Neural crest cell (in vitro differentiated cells): Measurements from ENCODE around the gene SPRR4. TPM values are rescaled to one million over a fixed set of nuclear protein-coding genes. Genes with fewer than 3 reads are reported as not detected.

ENCODE experiments used
- DNase-seq: peaks from one replicate; pipeline ENCODE4 v3.0.0; 2021; ENCODE audit warnings: low read depth, mixed read lengths, low spot score
- H3K27ac Mint-ChIP-seq: one replicate; pipeline ENCODE4 v1.8.0; 2021; ENCODE audit warnings: mild to moderate bottlenecking, mixed read lengths; ENCODE audit not compliant: unreplicated experiment
- H3K27me3 Mint-ChIP-seq: 2 replicates; pipeline ENCODE4 v1.8.0; 2021; ENCODE audit warnings: low read depth, mild to moderate bottlenecking, mixed read lengths
- H3K36me3 Mint-ChIP-seq: 2 replicates; pipeline ENCODE4 v1.8.0; 2021; ENCODE audit warnings: low read depth, mild to moderate bottlenecking, mixed read lengths
- H3K4me1 Mint-ChIP-seq: 2 replicates; pipeline ENCODE4 v1.8.0; 2021; ENCODE audit warnings: mixed read lengths
- H3K4me3 Mint-ChIP-seq: one replicate; pipeline ENCODE4 v1.8.0; 2021; ENCODE audit warnings: mild to moderate bottlenecking, mixed read lengths
- H3K9me3 Mint-ChIP-seq: 2 replicates; pipeline ENCODE4 v1.8.0; 2021; ENCODE audit warnings: mixed read lengths
- total RNA-seq: library from RNA; stranded (reverse); gene quantifications from 2 replicates; pipeline ENCODE4 v1.2.1, GENCODE V29; 2021
- TF ChIP-seq, protein P1 (sequence below): fragments of 200-600 bp; sonication (generic); conservative IDR thresholded peaks from 2 replicates; pipeline ENCODE4 v1.5.0; 2021; ENCODE audit warnings: antibody characterized with exemption, mild to moderate bottlenecking

SPRR4 gene
- total RNA-seq, 1 donor from 2014 or later: not detected

DNA sequence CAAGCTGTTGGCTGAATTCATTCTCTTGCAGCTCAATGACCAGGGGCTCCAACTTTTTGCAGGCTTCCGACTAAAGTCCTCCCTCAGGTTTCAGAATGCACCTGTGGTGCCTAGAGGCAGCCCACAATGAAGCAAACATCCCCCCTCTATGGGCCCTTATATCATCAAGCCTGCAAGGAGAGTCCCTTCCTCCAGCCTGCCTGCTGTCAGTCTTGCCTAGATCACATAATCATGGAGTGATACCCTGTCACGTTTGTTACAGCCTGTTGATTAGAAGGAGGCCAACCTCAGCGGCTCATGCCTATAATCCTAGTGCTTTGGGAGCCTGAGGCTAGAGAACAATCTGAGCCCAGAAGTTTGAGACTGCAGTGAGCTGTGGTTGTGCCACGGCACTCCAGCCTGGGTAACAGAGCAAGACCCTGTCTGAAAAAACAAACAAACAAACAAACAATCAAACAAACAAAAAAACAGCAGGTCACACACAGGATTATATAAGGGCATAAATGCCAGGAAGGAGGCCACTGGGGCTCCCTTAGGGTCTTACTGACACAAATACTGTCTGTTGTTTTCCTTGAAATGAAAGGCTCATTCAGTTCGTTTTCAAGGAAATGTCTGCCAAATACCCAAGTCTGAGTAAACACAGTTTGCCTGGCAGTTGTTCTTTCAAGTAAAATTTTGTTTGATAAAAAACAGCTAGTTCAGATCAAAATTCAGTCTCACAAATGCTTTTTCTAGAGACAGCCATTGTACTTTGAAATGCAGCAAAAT is 26.4 kb downstream of the SPRR4 start:
- Mint-ChIP-seq H3K27me3 (peaks cover 11% of the 10 kb centered on the region), H3K36me3 (no peaks in the 10 kb centered on the region), H3K4me3 (no peak overlapping the region), H3K9me3 (no peaks in the 10 kb centered on the region), H3K4me1 (no peaks in the 10 kb centered on the region), H3K27ac (no peak overlapping the region)
- TF ChIP-seq, protein P1, sequence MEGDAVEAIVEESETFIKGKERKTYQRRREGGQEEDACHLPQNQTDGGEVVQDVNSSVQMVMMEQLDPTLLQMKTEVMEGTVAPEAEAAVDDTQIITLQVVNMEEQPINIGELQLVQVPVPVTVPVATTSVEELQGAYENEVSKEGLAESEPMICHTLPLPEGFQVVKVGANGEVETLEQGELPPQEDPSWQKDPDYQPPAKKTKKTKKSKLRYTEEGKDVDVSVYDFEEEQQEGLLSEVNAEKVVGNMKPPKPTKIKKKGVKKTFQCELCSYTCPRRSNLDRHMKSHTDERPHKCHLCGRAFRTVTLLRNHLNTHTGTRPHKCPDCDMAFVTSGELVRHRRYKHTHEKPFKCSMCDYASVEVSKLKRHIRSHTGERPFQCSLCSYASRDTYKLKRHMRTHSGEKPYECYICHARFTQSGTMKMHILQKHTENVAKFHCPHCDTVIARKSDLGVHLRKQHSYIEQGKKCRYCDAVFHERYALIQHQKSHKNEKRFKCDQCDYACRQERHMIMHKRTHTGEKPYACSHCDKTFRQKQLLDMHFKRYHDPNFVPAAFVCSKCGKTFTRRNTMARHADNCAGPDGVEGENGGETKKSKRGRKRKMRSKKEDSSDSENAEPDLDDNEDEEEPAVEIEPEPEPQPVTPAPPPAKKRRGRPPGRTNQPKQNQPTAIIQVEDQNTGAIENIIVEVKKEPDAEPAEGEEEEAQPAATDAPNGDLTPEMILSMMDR: no peak
- DNase-seq: no peak

- Mint-ChIP-seq H3K4me1 (no peaks in the 10 kb centered on the region), H3K27ac (no peak overlapping the region), H3K27me3 (peaks cover 11% of the 10 kb centered on the region), H3K9me3 (no peaks in the 10 kb centered on the region), H3K4me3 (no peak overlapping the region), H3K36me3 (no peaks in the 10 kb centered on the region)
- TF ChIP-seq, protein P1: no peak
- no peak for DNase-seq
Observed at GRCh38 chr1:152997901-152998300, 27.5 kb downstream of the SPRR4 start.

DNA sequence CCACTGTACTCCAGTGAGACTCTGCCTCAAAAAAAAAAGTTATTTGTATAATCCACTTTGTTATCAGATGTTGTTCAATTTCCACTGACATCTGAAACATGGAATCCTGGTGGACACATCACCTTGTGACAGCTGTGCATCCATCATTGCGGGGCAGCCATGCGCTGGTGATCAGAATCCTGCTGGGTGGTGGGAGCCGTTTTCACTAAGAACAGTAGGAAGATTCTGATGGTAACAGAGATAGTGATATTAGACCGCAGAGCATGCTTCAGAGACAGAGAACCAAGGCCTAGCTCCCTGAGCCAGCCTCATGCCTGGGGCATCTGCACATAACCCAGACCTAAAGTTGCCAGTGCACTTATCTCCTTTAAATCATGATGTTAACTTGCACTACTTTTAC is 28.0 kb downstream of the SPRR4 start:
- H3K27me3 Mint-ChIP-seq: peaks cover 11% of the 10 kb centered on the region
- H3K4me3 Mint-ChIP-seq: no peak overlapping the region
- H3K36me3 Mint-ChIP-seq: no peaks in the 10 kb centered on the region
- no peak for DNase-seq
- H3K27ac Mint-ChIP-seq: no peak overlapping the region
- no peaks in the 10 kb centered on the region for H3K4me1 Mint-ChIP-seq
- peaks cover under 1% of the 10 kb centered on the region for H3K9me3 Mint-ChIP-seq
- TF ChIP-seq, protein P1: no peak

- H3K4me3 Mint-ChIP-seq: no peak overlapping the region
- H3K36me3 Mint-ChIP-seq: no peaks in the 10 kb centered on the region
- H3K9me3 Mint-ChIP-seq: peaks cover 7% of the 10 kb centered on the region
- H3K4me1 Mint-ChIP-seq: no peaks in the 10 kb centered on the region
- peaks cover 13% of the 10 kb centered on the region for H3K27me3 Mint-ChIP-seq
- DNase-seq: no peak
- H3K27ac Mint-ChIP-seq: no peak overlapping the region
- TF ChIP-seq, protein P1: no peak
Observed at GRCh38 chr1:152999818-153000217, 29.4 kb downstream of the SPRR4 start.

DNA sequence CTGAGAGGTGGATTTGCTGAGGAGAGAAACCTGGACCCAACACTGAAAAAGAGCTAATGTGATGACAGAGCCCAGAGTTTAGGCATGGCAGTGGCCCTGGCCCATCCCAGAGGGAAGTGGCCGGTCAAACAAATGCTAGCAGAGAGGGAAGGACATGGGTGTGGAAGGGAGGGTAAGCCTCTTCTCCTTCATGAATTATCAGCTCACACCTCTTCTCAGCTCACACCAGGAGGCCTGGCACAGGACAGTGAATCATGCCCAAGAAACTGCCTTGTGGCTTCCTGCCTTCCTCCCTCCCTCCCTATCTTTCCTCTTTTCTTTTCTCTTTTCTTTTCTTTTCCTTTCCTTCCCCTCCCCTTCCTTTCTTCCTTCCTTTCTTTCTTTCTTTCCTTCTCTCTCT is 29.8 kb downstream of the SPRR4 start:
- Mint-ChIP-seq H3K4me3 (no peak overlapping the region), H3K27ac (no peak overlapping the region), H3K4me1 (no peaks in the 10 kb centered on the region), H3K36me3 (no peaks in the 10 kb centered on the region), H3K27me3 (peaks cover 13% of the 10 kb centered on the region), H3K9me3 (peaks cover 7% of the 10 kb centered on the region)
- DNase-seq: no peak
- TF ChIP-seq, protein P1: no peak
